Upper lobe of left lung (tissue), 4 donors: Measurements from ENCODE around the gene RHOF.

Experiments
- CTCF ChIP-seq, 6 experiments: fragments of 450-650 bp in 4 of 6; fragments of 200-600 bp in 2 of 6; sonication (generic) in 2 of 6; IDR thresholded peaks; one replicate each; pipeline ENCODE4 v1.5.1; 2016 to 2019; ENCODE audit warnings: antibody characterized with exemption in 6 of 6
- EP300 ChIP-seq, 4 donors: sonication (generic); formaldehyde crosslinking; IDR thresholded peaks; one replicate each; pipeline ENCODE4 v1.5.1; 2017; ENCODE audit warnings: antibody characterized with exemption in 4 of 4, control low read depth in 2 of 4
- POLR2A ChIP-seq, 4 donors: fragments of 450-650 bp; IDR thresholded peaks; one replicate each; pipeline ENCODE4 v1.5.1; 2016 to 2017; ENCODE audit warnings: antibody characterized with exemption in 4 of 4, mild to moderate bottlenecking in 2 of 4
- POLR2AphosphoS5 ChIP-seq, 2 donors: sonication (generic); formaldehyde crosslinking; IDR thresholded peaks; one replicate each; pipeline ENCODE4 v1.5.1; 2017; ENCODE audit warnings: antibody characterized with exemption in 2 of 2

- TF ChIP-seq POLR2AphosphoS5 (IDR thresholded peaks at IDR 0.05) (peak in 1 of 2 donors; percentile 39), CTCF (IDR thresholded peaks at IDR 0.05) (no peak), POLR2A (IDR thresholded peaks at IDR 0.05) (peak in 2 of 4 donors; percentile 27 to 61), EP300 (IDR thresholded peaks at IDR 0.05) (no peak)
Observed at GRCh38 chr12:121793440-121793837, at the start of gene RHOF.
